Activated CD4-positive, alpha-beta memory T cell treated with anti-CD3 and anti-CD28 coated beads for 36 hours (primary cell): Measurements from ENCODE around the gene MAPK14. TPM values are rescaled to one million over a fixed set of nuclear protein-coding genes. Genes with fewer than 3 reads are reported as not detected.

Source experiments
- CTCF ChIA-PET: fragments of 350-600 bp; sonication (Branson Sonifier 250); formaldehyde crosslinking; loops from one replicate; lab custom pipeline; 2021; ENCODE audit warnings: antibody characterized with exemption, inconsistent platforms; lab: Charles Lee
- POLR2A ChIA-PET: fragments of 350-600 bp; sonication (Branson Sonifier 250); formaldehyde crosslinking; loops from one replicate; lab custom pipeline; 2021; ENCODE audit warnings: antibody characterized with exemption; lab: Charles Lee
- DNase-seq: peaks from one replicate; pipeline ENCODE4 v3.0.0-alpha.2; 2020
- H3K27ac Mint-ChIP-seq: one replicate; pipeline ENCODE4 v1.8.0; 2021; ENCODE audit warnings: mixed read lengths
- H3K27me3 Mint-ChIP-seq: one replicate; pipeline ENCODE4 v1.8.0; 2021; ENCODE audit warnings: mixed read lengths
- H3K36me3 Mint-ChIP-seq: one replicate; pipeline ENCODE4 v1.8.0; 2021; ENCODE audit warnings: mixed read lengths
- H3K4me1 Mint-ChIP-seq: one replicate; pipeline ENCODE4 v1.8.0; 2021; ENCODE audit warnings: low read depth, mixed read lengths
- H3K4me3 Mint-ChIP-seq: one replicate; pipeline ENCODE4 v1.8.0; 2021; ENCODE audit warnings: mild to moderate bottlenecking, mixed read lengths
- H3K9me3 Mint-ChIP-seq: one replicate; pipeline ENCODE4 v1.8.0; 2021; ENCODE audit warnings: mixed read lengths
- intact Hi-C: fragments of 100-400 bp; cut with micrococcal nuclease; formaldehyde crosslinking; loops from one replicate; pipeline ENCODE4 v1.15.1; 2023
- total RNA-seq, 2 experiments: library from RNA; stranded (reverse); gene quantifications; one replicate each; pipeline ENCODE4 v1.2.3, GENCODE V29; 2021

The MAPK14 gene
- total RNA-seq, 2 experiments from 2014 or later, result 39.3 to 44.0 TPM

GRCh38 chr6:36139431-36139830, 111.8 kb downstream of the MAPK14 start:
- H3K36me3 Mint-ChIP-seq, result peaks cover 29% of the 10 kb centered on the region
- H3K9me3 Mint-ChIP-seq, result no peaks in the 10 kb centered on the region
- no peaks in the 10 kb centered on the region for H3K27me3 Mint-ChIP-seq
- H3K27ac Mint-ChIP-seq, result peak overlapping the region; percentile 58
- POLR2A ChIA-PET, result interaction anchor here (1.0 to 1.4 kb wide), 3 partner anchors 9 to 56 kb away, joined by 3 to 5 read pairs (median 3); partner anchors contain the start of gene MAPK13
- CTCF ChIA-PET, result interaction anchor here (1.3 to 1.8 kb wide), 3 partner anchors 8 to 163 kb away, joined by 5 to 10 read pairs (median 7); no protein-coding TSS in a partner anchor
- H3K4me3 Mint-ChIP-seq, result no peak overlapping the region
- peaks cover 28% of the 10 kb centered on the region for H3K4me1 Mint-ChIP-seq
- intact Hi-C loops, result no loop called here
- peak; percentile 32 for DNase-seq

GRCh38 chr6:36139991-36140710, 112.5 kb downstream of the MAPK14 start:
- POLR2A ChIA-PET, result interaction anchor here (0.6 to 1.4 kb wide), 2 partner anchors 9 to 13 kb away, joined by 4 to 5 read pairs; partner anchors contain the start of gene MAPK13
- DNase-seq, result no peak
- peaks cover 27% of the 10 kb centered on the region for H3K36me3 Mint-ChIP-seq
- no peaks in the 10 kb centered on the region for H3K27me3 Mint-ChIP-seq
- H3K4me3 Mint-ChIP-seq, result no peak overlapping the region
- CTCF ChIA-PET, result interaction anchor here (1.3 to 1.8 kb wide), 3 partner anchors 9 to 162 kb away, joined by 5 to 10 read pairs (median 7); no protein-coding TSS in a partner anchor
- H3K27ac Mint-ChIP-seq, result peak overlapping the region; percentile 58
- H3K9me3 Mint-ChIP-seq, result no peaks in the 10 kb centered on the region
- intact Hi-C loops, result no loop called here
- peaks cover 28% of the 10 kb centered on the region for H3K4me1 Mint-ChIP-seq

- peak overlapping the region; percentile 54 for H3K27ac Mint-ChIP-seq
- H3K4me1 Mint-ChIP-seq, result peaks cover 28% of the 10 kb centered on the region
- H3K9me3 Mint-ChIP-seq, result no peaks in the 10 kb centered on the region
- H3K4me3 Mint-ChIP-seq, result no peak overlapping the region
- ChIA-PET POLR2A (interaction anchor here (0.7 to 1.9 kb wide), 3 partner anchors 9 to 114 kb away, joined by 3 to 9 read pairs (median 5); no protein-coding TSS in a partner anchor), CTCF (no interaction called here)
- intact Hi-C loops, result no loop called here
- H3K36me3 Mint-ChIP-seq, result peaks cover 26% of the 10 kb centered on the region
- no peaks in the 10 kb centered on the region for H3K27me3 Mint-ChIP-seq
- DNase-seq, result peak; percentile 54
Observed at GRCh38 chr6:36141091-36141490, 113.5 kb downstream of the MAPK14 start.

GRCh38 chr6:36141961-36142360, 114.4 kb downstream of the MAPK14 start:
- Mint-ChIP-seq H3K27ac (peak overlapping the region; percentile 54), H3K4me3 (no peak overlapping the region), H3K27me3 (no peaks in the 10 kb centered on the region), H3K9me3 (no peaks in the 10 kb centered on the region), H3K36me3 (peaks cover 21% of the 10 kb centered on the region), H3K4me1 (peaks cover 32% of the 10 kb centered on the region)
- intact Hi-C loops, result no loop called here
- CTCF ChIA-PET, result no interaction called here
- POLR2A ChIA-PET, result interaction anchor here (0.9 to 1.9 kb wide), 3 partner anchors 10 to 115 kb away, joined by 3 to 9 read pairs (median 3); no protein-coding TSS in a partner anchor
- DNase-seq, result no peak

- intact Hi-C loops, result no loop called here
- Mint-ChIP-seq H3K27me3 (no peaks in the 10 kb centered on the region), H3K27ac (no peak overlapping the region), H3K4me3 (no peak overlapping the region), H3K36me3 (peaks cover 20% of the 10 kb centered on the region), H3K4me1 (peaks cover 35% of the 10 kb centered on the region), H3K9me3 (peaks cover under 1% of the 10 kb centered on the region)
- DNase-seq, result no peak
- ChIA-PET POLR2A (interaction anchor here (1.9 kb wide), 1 partner anchor 11 kb away, joined by 9 read pairs; no protein-coding TSS in a partner anchor), CTCF (interaction anchor here (0.8 to 1.1 kb wide), 2 partner anchors 26 to 52 kb away, joined by 3 read pairs; no protein-coding TSS in a partner anchor)
Observed at GRCh38 chr6:36142971-36143838, 115.6 kb downstream of the MAPK14 start.

GRCh38 chr6:36145495-36145894, 117.9 kb downstream of the MAPK14 start:
- Mint-ChIP-seq H3K9me3 (peaks cover 6% of the 10 kb centered on the region), H3K36me3 (peaks cover 2% of the 10 kb centered on the region), H3K4me1 (peaks cover 27% of the 10 kb centered on the region), H3K4me3 (no peak overlapping the region), H3K27me3 (no peaks in the 10 kb centered on the region), H3K27ac (no peak overlapping the region)
- DNase-seq, result no peak
- intact Hi-C loops, result no loop called here
- POLR2A ChIA-PET, result interaction anchor here (1.0 to 1.4 kb wide), 2 partner anchors 14 to 22 kb away, joined by 3 read pairs; no protein-coding TSS in a partner anchor
- CTCF ChIA-PET, result interaction anchor here (1.7 kb wide), 1 partner anchor 51 kb away, joined by 5 read pairs; no protein-coding TSS in a partner anchor

GRCh38 chr6:36147294-36147693, 119.7 kb downstream of the MAPK14 start:
- intact Hi-C loops, result no loop called here
- Mint-ChIP-seq H3K27ac (no peak overlapping the region), H3K36me3 (no peaks in the 10 kb centered on the region), H3K4me1 (peaks cover 12% of the 10 kb centered on the region), H3K4me3 (no peak overlapping the region), H3K27me3 (no peaks in the 10 kb centered on the region), H3K9me3 (peaks cover 6% of the 10 kb centered on the region)
- ChIA-PET POLR2A (no interaction called here), CTCF (no interaction called here)
- no peak for DNase-seq

GRCh38 chr6:36149476-36149875, 121.9 kb downstream of the MAPK14 start:
- POLR2A ChIA-PET, result no interaction called here
- CTCF ChIA-PET, result interaction anchor here (1.1 kb wide), 1 partner anchor 18 kb away, joined by 3 read pairs; no protein-coding TSS in a partner anchor
- DNase-seq, result no peak

GRCh38 chr6:36150283-36150682, 122.7 kb downstream of the MAPK14 start:
- POLR2A ChIA-PET, result no interaction called here
- Mint-ChIP-seq H3K4me3 (no peak overlapping the region), H3K27ac (no peak overlapping the region), H3K27me3 (no peaks in the 10 kb centered on the region), H3K4me1 (peaks cover 10% of the 10 kb centered on the region), H3K9me3 (peaks cover 10% of the 10 kb centered on the region), H3K36me3 (peaks cover 2% of the 10 kb centered on the region)
- CTCF ChIA-PET, result interaction anchor here (1.1 to 1.4 kb wide), 2 partner anchors 19 to 29 kb away, joined by 3 read pairs; no protein-coding TSS in a partner anchor
- DNase-seq, result no peak
- intact Hi-C loops, result no loop called here

More at GRCh38 chr6:36149476-36149875, 121.9 kb downstream of the MAPK14 start:
- Mint-ChIP-seq H3K36me3 (peaks cover under 1% of the 10 kb centered on the region), H3K27me3 (no peaks in the 10 kb centered on the region), H3K4me3 (no peak overlapping the region), H3K9me3 (peaks cover 6% of the 10 kb centered on the region), H3K4me1 (peaks cover 10% of the 10 kb centered on the region), H3K27ac (no peak overlapping the region)
- intact Hi-C loops, result no loop called here

- no peak overlapping the region for H3K4me3 Mint-ChIP-seq
- no peak overlapping the region for H3K27ac Mint-ChIP-seq
- H3K4me1 Mint-ChIP-seq, result peaks cover 4% of the 10 kb centered on the region
- ChIA-PET POLR2A (no interaction called here), CTCF (no interaction called here)
- no peak for DNase-seq
- H3K36me3 Mint-ChIP-seq, result peaks cover 6% of the 10 kb centered on the region
- intact Hi-C loops, result no loop called here
- H3K27me3 Mint-ChIP-seq, result no peaks in the 10 kb centered on the region
- peaks cover 16% of the 10 kb centered on the region for H3K9me3 Mint-ChIP-seq
Observed at GRCh38 chr6:36154286-36154685, 126.7 kb downstream of the MAPK14 start.

GRCh38 chr6:36155662-36156061, 128.1 kb downstream of the MAPK14 start:
- no peaks in the 10 kb centered on the region for H3K27me3 Mint-ChIP-seq
- CTCF ChIA-PET, result interaction anchor here (0.6 kb wide), 1 partner anchor 12 kb away, joined by 3 read pairs; no protein-coding TSS in a partner anchor
- POLR2A ChIA-PET, result interaction anchor here (0.7 kb wide), 1 partner anchor 18 kb away, joined by 3 read pairs; no protein-coding TSS in a partner anchor
- H3K4me3 Mint-ChIP-seq, result no peak overlapping the region
- DNase-seq, result no peak
- no peak overlapping the region for H3K27ac Mint-ChIP-seq
- intact Hi-C loops, result no loop called here
- H3K9me3 Mint-ChIP-seq, result peaks cover 16% of the 10 kb centered on the region
- H3K4me1 Mint-ChIP-seq, result peaks cover under 1% of the 10 kb centered on the region
- peaks cover 8% of the 10 kb centered on the region for H3K36me3 Mint-ChIP-seq
